ENCODE measurements around the gene PSMB11.

The PSMB11 gene

DNA sequence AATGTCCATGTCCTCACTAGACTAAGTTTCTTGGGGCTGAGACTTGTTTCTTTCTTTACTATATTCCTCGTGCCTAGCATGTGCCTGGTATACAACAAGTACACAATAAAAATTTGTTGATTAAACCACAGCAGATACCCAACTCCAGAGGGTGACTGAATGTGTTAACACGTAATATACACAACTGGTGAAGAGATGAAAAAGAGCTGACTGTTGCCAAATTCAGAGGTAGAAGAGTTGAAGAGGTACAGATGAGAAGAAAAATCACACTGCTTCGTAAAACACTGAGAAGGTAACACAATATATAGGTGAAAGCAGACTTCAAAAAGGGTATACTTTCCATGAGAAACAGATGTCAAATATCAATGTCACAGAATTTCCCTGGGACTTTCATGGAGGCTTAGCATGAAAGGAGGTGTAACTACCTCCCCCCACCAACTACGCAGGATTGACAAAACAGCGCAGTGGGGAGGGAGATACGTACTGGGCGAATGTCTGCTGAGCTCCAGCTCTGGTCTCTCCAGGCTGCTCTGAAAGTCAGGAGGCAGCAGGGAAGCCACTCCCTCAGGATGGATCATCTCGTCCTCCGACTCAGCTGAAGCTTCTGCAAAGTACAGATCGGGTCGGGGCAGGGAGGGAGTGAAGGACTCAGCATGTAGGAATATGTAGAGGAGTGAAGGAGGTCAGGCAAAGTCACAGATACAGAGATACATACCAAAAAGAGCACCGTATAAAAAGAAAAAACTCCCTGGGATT, 47.7 kb downstream of the PSMB11 start:
- no peak for DNase-seq

DNA sequence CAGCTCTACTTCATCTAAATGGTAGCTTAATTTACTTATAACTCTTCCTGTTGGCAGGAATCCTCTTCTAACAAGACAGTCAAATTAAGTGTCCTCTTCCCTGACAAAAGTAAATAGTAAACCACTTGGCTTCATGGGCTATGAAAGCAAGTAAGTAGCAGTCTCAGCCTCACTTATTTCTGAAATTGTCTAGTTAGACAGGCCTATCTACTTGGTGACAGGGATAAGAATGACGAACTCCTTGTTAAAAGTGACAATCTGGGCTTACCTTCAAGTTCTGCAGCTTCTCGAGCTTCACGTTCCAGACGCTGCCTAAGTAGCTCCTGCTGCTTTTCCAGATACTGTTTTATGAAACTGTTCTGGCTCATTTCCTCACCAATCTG, 48.2 kb downstream of the PSMB11 start:
- DNase-seq: no peak

DNA sequence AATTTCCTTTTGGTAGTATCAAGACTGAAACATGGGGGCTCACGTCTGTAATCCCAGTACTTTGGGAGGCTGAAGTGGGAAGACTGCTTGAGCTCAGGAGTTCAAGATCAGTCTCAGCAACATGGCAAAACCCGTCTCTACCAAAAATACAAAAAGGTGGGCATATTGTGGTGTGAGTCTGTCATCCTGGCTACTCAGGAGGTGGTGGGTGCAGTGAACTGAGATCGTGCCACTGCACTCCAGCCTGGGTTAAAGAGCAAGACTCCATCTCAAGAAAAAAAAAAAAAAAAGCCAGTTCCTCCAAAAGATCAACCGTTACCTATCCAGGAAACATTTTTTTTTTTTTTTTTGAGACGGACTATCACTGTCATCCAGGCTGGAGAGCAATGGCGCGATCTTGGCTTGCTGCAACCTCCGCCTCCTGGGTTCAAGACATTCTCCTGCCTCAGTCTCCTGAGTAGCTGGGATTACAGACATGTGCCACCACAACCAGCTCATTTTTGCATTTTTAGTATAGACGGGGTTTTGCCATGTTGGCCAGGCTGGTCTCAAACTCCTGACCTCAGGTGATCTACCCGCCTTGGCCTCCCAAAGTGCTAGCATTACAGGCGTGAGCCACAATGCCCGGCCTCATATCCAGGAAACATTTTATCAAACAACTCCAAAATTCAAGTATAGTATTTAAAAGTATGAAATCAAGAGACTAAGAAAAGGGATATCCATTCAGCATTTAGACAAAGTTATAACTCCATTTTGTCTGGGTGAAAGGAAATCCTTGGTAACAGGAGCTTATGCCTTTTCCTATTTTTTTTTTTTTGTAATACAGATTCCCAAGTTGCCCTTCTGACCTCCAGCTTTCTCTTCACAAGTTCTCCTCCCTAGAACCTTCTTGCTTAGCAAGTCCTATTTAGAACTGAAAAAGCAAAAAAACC, 49.5 kb downstream of the PSMB11 start:
- DNase-seq: no peak

DNA sequence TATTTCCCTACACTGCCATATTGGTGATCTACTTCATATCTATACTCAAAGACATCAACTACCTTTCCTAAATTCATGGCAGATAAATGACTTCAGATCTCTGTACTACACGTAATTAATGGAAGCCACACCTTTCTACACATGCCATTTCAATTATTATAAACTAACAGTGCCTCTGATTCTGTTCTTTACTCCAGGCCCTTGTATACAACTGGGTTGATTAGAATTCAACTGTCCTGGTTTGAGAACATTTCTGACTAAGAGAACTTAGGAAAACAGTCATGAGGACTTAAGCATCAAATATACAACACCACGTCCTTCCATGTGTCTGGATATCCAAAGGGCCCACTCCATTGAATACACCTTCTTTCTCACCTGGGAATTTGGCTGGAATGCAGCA, 51.1 kb downstream of the PSMB11 start:
- DNase-seq: no peak

DNA sequence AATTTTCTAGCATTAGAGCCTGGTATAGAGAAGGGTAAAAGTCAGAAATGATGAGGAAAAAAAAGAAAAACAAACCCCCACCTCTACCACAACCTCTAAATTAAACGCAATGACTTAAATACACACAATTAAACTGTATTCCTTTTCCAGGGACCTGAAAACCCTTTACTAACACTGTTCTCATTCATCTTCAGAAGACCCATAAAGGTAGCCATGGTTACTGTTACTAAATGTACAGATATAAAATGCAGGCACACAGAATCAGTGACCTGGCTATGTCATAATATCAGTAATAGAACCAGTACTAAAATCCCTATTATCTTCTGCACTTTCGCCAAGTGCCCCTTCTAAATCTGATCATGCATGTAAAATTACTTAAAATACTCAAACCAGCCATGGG, 51.5 kb downstream of the PSMB11 start:
- no peak for DNase-seq

Data from CD4-positive, alpha-beta T cell treated with Interleukin-17A for 4 hours (primary cell).